ENCODE data around the gene GALNT13. TPM values are rescaled to one million over a fixed set of nuclear protein-coding genes. Genes with fewer than 3 reads are reported as not detected.

Gene GALNT13
- total RNA-seq, 1 experiment from 2014 or later = not detected

- no peak overlapping the region for H3K27ac Mint-ChIP-seq (ENCODE audit: unreplicated experiment)
- BruUV-seq (replicated peaks) = no TSS peak
- intact Hi-C loops (cut with micrococcal nuclease; ENCODE audit: unreplicated experiment) = no loop called here
- ChIA-PET CTCF (no interaction called here), POLR2A (no interaction called here)
- H3K9me3 Mint-ChIP-seq (ENCODE audit: unreplicated experiment) = no peaks in the 10 kb centered on the region
- H3K36me3 Mint-ChIP-seq (ENCODE audit: insufficient read depth, unreplicated experiment) = no peaks in the 10 kb centered on the region
- Histone ChIP-seq H3K36me3 (ENCODE audit: control insufficient read depth, insufficient read depth, low read length) (no peaks in the 10 kb centered on the region), H3K9me3 (no peaks in the 10 kb centered on the region), H3K4me3 (ENCODE audit: low read depth, low read length) (no peak overlapping the region), H3K4me1 (no peaks in the 10 kb centered on the region), H3K27me3 (replicated peaks; ENCODE audit: control insufficient read depth, insufficient read depth, low read length) (no peaks in the 10 kb centered on the region)
- no peak for DNase-seq
- H3K27me3 Mint-ChIP-seq (ENCODE audit: insufficient read depth, unreplicated experiment) = peaks cover 3% of the 10 kb centered on the region
- no peaks in the 10 kb centered on the region for H3K4me1 Mint-ChIP-seq (ENCODE audit: low read depth, unreplicated experiment)
- TF ChIP-seq, protein P1, sequence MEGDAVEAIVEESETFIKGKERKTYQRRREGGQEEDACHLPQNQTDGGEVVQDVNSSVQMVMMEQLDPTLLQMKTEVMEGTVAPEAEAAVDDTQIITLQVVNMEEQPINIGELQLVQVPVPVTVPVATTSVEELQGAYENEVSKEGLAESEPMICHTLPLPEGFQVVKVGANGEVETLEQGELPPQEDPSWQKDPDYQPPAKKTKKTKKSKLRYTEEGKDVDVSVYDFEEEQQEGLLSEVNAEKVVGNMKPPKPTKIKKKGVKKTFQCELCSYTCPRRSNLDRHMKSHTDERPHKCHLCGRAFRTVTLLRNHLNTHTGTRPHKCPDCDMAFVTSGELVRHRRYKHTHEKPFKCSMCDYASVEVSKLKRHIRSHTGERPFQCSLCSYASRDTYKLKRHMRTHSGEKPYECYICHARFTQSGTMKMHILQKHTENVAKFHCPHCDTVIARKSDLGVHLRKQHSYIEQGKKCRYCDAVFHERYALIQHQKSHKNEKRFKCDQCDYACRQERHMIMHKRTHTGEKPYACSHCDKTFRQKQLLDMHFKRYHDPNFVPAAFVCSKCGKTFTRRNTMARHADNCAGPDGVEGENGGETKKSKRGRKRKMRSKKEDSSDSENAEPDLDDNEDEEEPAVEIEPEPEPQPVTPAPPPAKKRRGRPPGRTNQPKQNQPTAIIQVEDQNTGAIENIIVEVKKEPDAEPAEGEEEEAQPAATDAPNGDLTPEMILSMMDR (IDR thresholded peaks at IDR 0.05; ENCODE audit: insufficient read depth in 1 of 2, low read depth in 1 of 2, low read length in 1 of 2, severe bottlenecking in 1 of 2, unreplicated experiment in 1 of 2) = no peak
- no peak overlapping the region for H3K4me3 Mint-ChIP-seq (ENCODE audit: unreplicated experiment)
These were observed 479.2 kb downstream of the GALNT13 start for GRCh38 chr2:154350911-154351310.

- Mint-ChIP-seq H3K27ac (ENCODE audit: unreplicated experiment) (no peak overlapping the region), H3K4me3 (ENCODE audit: unreplicated experiment) (no peak overlapping the region), H3K36me3 (ENCODE audit: insufficient read depth, unreplicated experiment) (no peaks in the 10 kb centered on the region), H3K9me3 (ENCODE audit: unreplicated experiment) (no peaks in the 10 kb centered on the region), H3K4me1 (ENCODE audit: low read depth, unreplicated experiment) (no peaks in the 10 kb centered on the region), H3K27me3 (ENCODE audit: insufficient read depth, unreplicated experiment) (no peaks in the 10 kb centered on the region)
- ChIA-PET POLR2A (no interaction called here), CTCF (no interaction called here)
- no peaks in the 10 kb centered on the region for H3K4me1 ChIP-seq
- intact Hi-C loops (cut with micrococcal nuclease; ENCODE audit: unreplicated experiment) = no loop called here
- H3K9me3 ChIP-seq = no peaks in the 10 kb centered on the region
- no peaks in the 10 kb centered on the region for H3K36me3 ChIP-seq (ENCODE audit: control insufficient read depth, insufficient read depth, low read length)
- DNase-seq = no peak
- H3K27me3 ChIP-seq (replicated peaks; ENCODE audit: control insufficient read depth, insufficient read depth, low read length) = no peaks in the 10 kb centered on the region
- TF ChIP-seq, protein P1 (IDR thresholded peaks at IDR 0.05; ENCODE audit: insufficient read depth in 1 of 2, low read depth in 1 of 2, low read length in 1 of 2, severe bottlenecking in 1 of 2, unreplicated experiment in 1 of 2) = no peak
- no peak overlapping the region for H3K4me3 ChIP-seq (ENCODE audit: low read depth, low read length)
- BruUV-seq (replicated peaks) = no TSS peak
These were observed 489.6 kb downstream of the GALNT13 start for GRCh38 chr2:154361276-154361675.

DNA sequence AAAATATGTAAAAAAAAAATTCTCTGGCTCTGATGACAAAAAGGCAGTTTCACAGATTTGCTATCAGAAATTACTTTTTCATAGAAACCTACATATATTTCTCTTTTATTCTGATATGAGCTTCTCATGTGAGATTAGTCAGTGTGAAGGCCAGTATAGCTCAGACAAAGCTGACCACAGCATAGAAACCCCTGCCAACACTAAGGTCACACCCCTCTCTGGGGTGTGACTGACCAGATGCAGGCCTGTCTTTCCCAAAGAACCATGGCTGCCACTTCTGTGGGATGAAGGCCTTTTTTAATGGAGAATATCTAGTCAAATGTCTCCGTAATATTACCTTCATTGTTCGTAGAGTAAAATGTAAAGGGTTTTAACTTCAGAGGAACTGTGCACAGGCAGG is 496.4 kb downstream of the GALNT13 start:
- Histone ChIP-seq H3K4me1 (no peaks in the 10 kb centered on the region), H3K4me3 (ENCODE audit: low read depth, low read length) (no peak overlapping the region), H3K9me3 (no peaks in the 10 kb centered on the region), H3K27me3 (replicated peaks; ENCODE audit: control insufficient read depth, insufficient read depth, low read length) (no peaks in the 10 kb centered on the region), H3K36me3 (ENCODE audit: control insufficient read depth, insufficient read depth, low read length) (no peaks in the 10 kb centered on the region)
- CTCF ChIA-PET = no interaction called here
- no peak overlapping the region for H3K4me3 Mint-ChIP-seq (ENCODE audit: unreplicated experiment)
- H3K4me1 Mint-ChIP-seq (ENCODE audit: low read depth, unreplicated experiment) = no peaks in the 10 kb centered on the region
- no peak overlapping the region for H3K27ac Mint-ChIP-seq (ENCODE audit: unreplicated experiment)
- no TSS peak for BruUV-seq (replicated peaks)
- TF ChIP-seq, protein P1 (IDR thresholded peaks at IDR 0.05; ENCODE audit: insufficient read depth in 1 of 2, low read depth in 1 of 2, low read length in 1 of 2, severe bottlenecking in 1 of 2, unreplicated experiment in 1 of 2) = no peak
- H3K36me3 Mint-ChIP-seq (ENCODE audit: insufficient read depth, unreplicated experiment) = no peaks in the 10 kb centered on the region
- H3K9me3 Mint-ChIP-seq (ENCODE audit: unreplicated experiment) = no peaks in the 10 kb centered on the region
- peaks cover 3% of the 10 kb centered on the region for H3K27me3 Mint-ChIP-seq (ENCODE audit: insufficient read depth, unreplicated experiment)
- intact Hi-C loops (cut with micrococcal nuclease; ENCODE audit: unreplicated experiment) = no loop called here
- no peak for DNase-seq
- POLR2A ChIA-PET = no interaction called here

All from Caco-2 (cell line).